ENCODE measurements around the gene ZNF222. TPM values are rescaled to one million over a fixed set of nuclear protein-coding genes. Genes with fewer than 3 reads are reported as not detected.

ZNF222 gene
- total RNA-seq (1 to 10 TPM; 3.4 to 5.9 TPM), polyA plus RNA-seq (1 to 10 TPM; 2.5 to 4.6 TPM)
- long read RNA-seq, donor 1, result 0 reads
- long read RNA-seq, donor 2, result 0 reads
- long read RNA-seq, donor 3, result 0 reads
- long read RNA-seq, donor 4, partial matches to known transcripts, result 0 of 2 reads
- long read RNA-seq, donor 4, other reads (novel, unspliced or antisense), result 0 of 2 reads
- long read RNA-seq, donor 5, partial matches to known transcripts, result 0 of 3 reads
- long read RNA-seq, donor 5, other reads (novel, unspliced or antisense), result 0 of 3 reads

- Histone ChIP-seq H3K4me1 (ENCODE audit: control insufficient read depth in 5 of 5, insufficient read depth in 5 of 5, low read length in 5 of 5) (peaks cover 0 to 8% (median 0%) of the 10 kb centered on the region in 5 donors), H3K4me3 (peak within 1 kb of the TSS; percentile 80), H3K27ac (ENCODE audit: low read depth in 1 of 2, low read length in 1 of 2) (peak within 1 kb of the TSS; percentile 29 to 54), H3K36me3 (ENCODE audit: control insufficient read depth in 4 of 4, insufficient read depth in 4 of 4, low read length in 4 of 4) (peaks cover 12 to 37% (median 32%) of the 10 kb centered on the region in 4 donors), H3K27me3 (ENCODE audit: control insufficient read depth in 3 of 3, insufficient read depth in 3 of 3, low read length in 2 of 3) (no peaks in the 10 kb centered on the region), H3K9ac (ENCODE audit: insufficient read depth in 1 of 2, low read length in 2 of 2) (peak within 1 kb of the TSS; percentile 79 to 92), H3K9me3 (ENCODE audit: control insufficient read depth in 4 of 4, insufficient read depth in 3 of 4, low read length in 3 of 4) (peaks cover 7 to 24% (median 15%) of the 10 kb centered on the region in 4 donors)
- WGBS, 2 donors, result 4% methylated on average over 33 to 37 of the region's 37 CpGs
- no peak for TF ChIP-seq CTCF (IDR thresholded peaks at IDR 0.05; ENCODE audit: control extremely low read depth, extremely low read depth)
- DNase-seq, result peak; percentile 91 to 96 (median 96)
- ATAC-seq (ENCODE audit: insufficient read depth, low FRiP score), result peak; percentile 95
Measured at GRCh38 chr19:44025217-44025936, at the start of gene ZNF222. TSS of gene ZNF222 (plus strand) at chr19:44025379. CDS start at chr19:44025437, 58 bp downstream.

DNA sequence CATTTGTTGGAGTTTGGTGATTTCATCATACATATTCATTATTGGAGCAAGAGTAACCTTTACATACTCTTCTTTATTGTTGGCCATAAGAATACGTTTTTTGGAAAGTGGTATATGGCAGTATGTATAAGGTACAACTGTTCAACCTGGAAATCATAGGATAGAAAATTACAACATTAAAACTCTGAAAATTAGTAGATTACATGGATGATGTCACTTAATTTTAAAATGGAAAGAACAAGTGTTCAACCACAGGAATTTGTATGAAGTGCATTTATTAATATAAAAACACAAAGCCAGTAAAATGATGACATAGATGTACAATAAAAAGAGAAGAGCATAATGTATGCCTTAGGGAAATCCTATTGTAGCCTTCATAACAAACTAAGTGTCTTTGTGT lies 48.4 kb upstream of the ZNF222 start:
- H3K9me3 ChIP-seq (ENCODE audit: control insufficient read depth in 4 of 4, insufficient read depth in 3 of 4, low read length in 3 of 4), result peaks cover 7 to 34% (median 10%) of the 10 kb centered on the region in 4 donors
- no peak for TF ChIP-seq CTCF (IDR thresholded peaks at IDR 0.05; ENCODE audit: control extremely low read depth, extremely low read depth)
- DNase-seq (no peak), ATAC-seq (ENCODE audit: insufficient read depth, low FRiP score) (no peak)
- 85 to 100% methylated on average over 1 of the region's 1 CpG for WGBS, 2 donors
- no peaks in the 10 kb centered on the region for H3K27me3 ChIP-seq (ENCODE audit: control insufficient read depth in 3 of 3, insufficient read depth in 3 of 3, low read length in 2 of 3)
- H3K4me1 ChIP-seq (ENCODE audit: control insufficient read depth in 5 of 5, insufficient read depth in 5 of 5, low read length in 5 of 5), result no peaks in the 10 kb centered on the region
- H3K9ac ChIP-seq (ENCODE audit: insufficient read depth in 1 of 2, low read length in 2 of 2), result no peak overlapping the region
- peaks cover 0 to 7% (median 1%) of the 10 kb centered on the region in 4 donors for H3K36me3 ChIP-seq (ENCODE audit: control insufficient read depth in 4 of 4, insufficient read depth in 4 of 4, low read length in 4 of 4)
- no peak overlapping the region for H3K27ac ChIP-seq (ENCODE audit: low read depth in 1 of 2, low read length in 1 of 2)
- no peak overlapping the region for H3K4me3 ChIP-seq

- H3K27me3 ChIP-seq (ENCODE audit: control insufficient read depth in 3 of 3, insufficient read depth in 3 of 3, low read length in 2 of 3), result no peaks in the 10 kb centered on the region
- no peak for DNase-seq
- H3K9ac ChIP-seq (ENCODE audit: insufficient read depth in 1 of 2, low read length in 2 of 2), result no peak overlapping the region
- H3K4me3 ChIP-seq, result no peak overlapping the region
- TF ChIP-seq CTCF (IDR thresholded peaks at IDR 0.05; ENCODE audit: control extremely low read depth, extremely low read depth), result no peak
- no peak overlapping the region for H3K27ac ChIP-seq (ENCODE audit: low read depth in 1 of 2, low read length in 1 of 2)
- peaks cover 0 to 5% (median 0%) of the 10 kb centered on the region in 5 donors for H3K4me1 ChIP-seq (ENCODE audit: control insufficient read depth in 5 of 5, insufficient read depth in 5 of 5, low read length in 5 of 5)
- ATAC-seq (ENCODE audit: insufficient read depth, low FRiP score), result no peak
- peaks cover 0 to 3% (median 2%) of the 10 kb centered on the region in 4 donors for H3K9me3 ChIP-seq (ENCODE audit: control insufficient read depth in 4 of 4, insufficient read depth in 3 of 4, low read length in 3 of 4)
- peaks cover 0 to 4% (median 2%) of the 10 kb centered on the region in 4 donors for H3K36me3 ChIP-seq (ENCODE audit: control insufficient read depth in 4 of 4, insufficient read depth in 4 of 4, low read length in 4 of 4)
- WGBS, 2 donors, result 53 to 77% methylated on average over 2 of the region's 2 CpGs
Measured at GRCh38 chr19:43983544-43983911, 41.7 kb upstream of the ZNF222 start.
